Skin epidermis (tissue), 12 donors: ENCODE measurements around the gene NFIC.
"Not testable (repeated sequence)": the region's sequence is repeated elsewhere in the genome, so short reads cannot be mapped to it uniquely, and the experiment has no call there.

Experiments used
- H3K27ac ChIP-seq, 21 experiments: fragments of 200-600 bp; sonication (generic) in 11 of 21; one replicate each; pipeline ENCODE4 v1.5.0; 2020; ENCODE audit warnings: mild to moderate bottlenecking in 3 of 21, inconsistent platforms in 2 of 21, moderate library complexity in 2 of 21
- H3K4me3 ChIP-seq, 7 experiments: fragments of 200-600 bp; sonication (generic) in 2 of 7; one replicate each; pipeline ENCODE4 v1.5.0; 2020; ENCODE audit warnings: inconsistent platforms in 2 of 7, mild to moderate bottlenecking in 2 of 7, moderate library complexity in 1 of 7

The NFIC gene

DNA sequence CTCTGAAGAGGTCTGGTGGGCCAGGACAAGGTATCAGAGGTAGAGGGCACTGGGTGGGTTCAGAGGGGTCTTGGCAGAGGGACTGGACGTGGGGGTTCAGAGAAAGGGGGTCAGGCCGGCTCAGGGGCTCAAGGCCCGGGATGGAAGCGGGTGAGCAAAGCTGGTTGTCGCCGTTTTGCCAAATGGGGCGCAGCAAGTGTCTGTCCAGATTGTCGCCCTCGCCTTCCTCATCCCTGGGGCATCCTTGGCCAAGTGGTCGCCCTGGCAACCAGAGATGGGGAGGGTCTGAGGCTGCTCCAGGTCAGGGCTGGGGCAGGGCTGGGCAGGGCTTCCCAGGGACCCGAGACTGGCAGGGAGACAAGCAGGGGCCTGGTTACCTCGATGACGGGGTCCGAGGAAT is 127.3 kb downstream of the NFIC start:
- Histone ChIP-seq H3K4me3 (no peak overlapping the region), H3K27ac (no peak overlapping the region)

DNA sequence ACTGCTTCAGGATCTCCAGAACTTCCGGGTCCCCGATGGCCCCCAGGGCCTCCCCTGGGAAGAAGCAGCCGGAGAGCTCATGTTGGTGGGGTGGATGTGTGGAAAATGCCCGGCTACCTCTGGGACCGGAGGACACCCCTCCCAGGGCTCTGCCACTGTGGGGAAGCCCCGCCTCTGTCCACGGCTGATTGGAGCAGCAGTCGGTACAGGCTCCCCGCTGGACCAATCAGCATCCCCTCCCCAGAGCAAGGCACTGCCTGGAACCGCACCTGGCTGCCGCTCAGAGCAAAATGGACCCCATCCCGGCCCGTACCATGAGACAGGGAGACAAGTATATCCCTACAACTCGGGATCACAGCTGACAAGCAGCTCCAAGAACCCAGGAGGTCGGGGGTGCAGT is 127.7 kb downstream of the NFIC start:
- Histone ChIP-seq H3K4me3 (no peak overlapping the region), H3K27ac (no peak overlapping the region)

DNA sequence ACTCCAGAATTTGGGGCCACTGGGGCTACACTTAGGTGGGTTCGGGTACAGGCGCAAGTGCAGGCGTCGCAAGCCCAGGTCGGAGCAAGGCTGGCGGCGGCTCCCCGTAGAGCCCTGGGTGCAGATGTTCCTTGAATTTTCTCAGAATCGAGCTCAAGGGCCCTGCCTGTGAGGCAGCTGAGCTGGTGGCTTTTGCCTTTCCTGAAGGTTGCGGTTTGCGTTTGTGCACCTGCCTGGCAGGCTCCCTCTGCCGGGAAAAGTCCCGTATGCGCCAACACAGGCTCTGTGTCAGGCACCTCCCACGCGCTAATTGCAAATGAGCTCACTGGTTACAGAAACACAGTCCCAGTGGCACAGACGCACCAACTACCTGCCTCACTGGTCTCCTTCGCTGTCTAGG is 128.2 kb downstream of the NFIC start:
- no peak overlapping the region for H3K27ac ChIP-seq
- no peak overlapping the region for H3K4me3 ChIP-seq

DNA sequence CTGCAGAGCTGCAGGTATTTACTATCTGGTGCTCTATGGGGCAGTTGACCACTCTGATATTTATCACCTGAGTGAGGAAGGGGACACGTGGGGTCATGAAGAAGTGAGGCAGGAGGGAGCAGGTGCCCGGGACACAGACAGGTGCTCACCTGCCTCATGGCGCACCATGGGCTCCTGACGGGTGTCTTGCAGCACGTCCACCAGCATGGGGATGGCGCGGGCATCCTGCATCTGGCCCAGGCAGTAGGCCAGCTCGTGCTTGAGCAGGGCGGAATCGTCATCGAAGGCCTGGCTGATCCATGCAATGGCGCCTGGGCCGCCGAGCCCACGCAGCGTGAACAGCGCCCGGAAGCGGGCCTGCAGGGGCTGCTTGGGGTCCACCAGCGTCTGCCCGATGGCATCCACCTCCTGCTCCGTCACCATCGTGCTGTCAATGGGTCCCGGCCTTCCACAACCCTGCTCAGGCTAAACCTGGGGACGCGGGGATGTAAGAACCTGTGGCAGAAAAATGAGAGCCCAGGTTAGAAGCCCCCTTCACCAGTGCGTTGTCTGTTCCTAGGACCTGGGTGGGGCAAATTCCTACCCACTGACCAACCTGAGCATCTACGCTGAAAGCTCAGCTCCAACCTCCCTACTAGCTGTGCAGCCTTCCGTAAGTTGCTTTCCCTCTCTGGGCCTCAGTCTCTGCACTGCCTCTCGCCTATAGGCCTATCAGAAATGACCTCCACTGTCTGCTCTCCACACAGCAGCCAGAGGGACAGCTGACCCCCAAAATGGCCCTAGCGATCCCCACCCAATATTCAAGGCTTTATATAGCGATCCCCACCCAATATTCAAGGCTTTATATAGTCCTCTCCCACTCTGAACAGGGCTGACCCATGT is 130.2 kb downstream of the NFIC start:
- H3K4me3 ChIP-seq: no peak overlapping the region
- H3K27ac ChIP-seq: no peak overlapping the region

DNA sequence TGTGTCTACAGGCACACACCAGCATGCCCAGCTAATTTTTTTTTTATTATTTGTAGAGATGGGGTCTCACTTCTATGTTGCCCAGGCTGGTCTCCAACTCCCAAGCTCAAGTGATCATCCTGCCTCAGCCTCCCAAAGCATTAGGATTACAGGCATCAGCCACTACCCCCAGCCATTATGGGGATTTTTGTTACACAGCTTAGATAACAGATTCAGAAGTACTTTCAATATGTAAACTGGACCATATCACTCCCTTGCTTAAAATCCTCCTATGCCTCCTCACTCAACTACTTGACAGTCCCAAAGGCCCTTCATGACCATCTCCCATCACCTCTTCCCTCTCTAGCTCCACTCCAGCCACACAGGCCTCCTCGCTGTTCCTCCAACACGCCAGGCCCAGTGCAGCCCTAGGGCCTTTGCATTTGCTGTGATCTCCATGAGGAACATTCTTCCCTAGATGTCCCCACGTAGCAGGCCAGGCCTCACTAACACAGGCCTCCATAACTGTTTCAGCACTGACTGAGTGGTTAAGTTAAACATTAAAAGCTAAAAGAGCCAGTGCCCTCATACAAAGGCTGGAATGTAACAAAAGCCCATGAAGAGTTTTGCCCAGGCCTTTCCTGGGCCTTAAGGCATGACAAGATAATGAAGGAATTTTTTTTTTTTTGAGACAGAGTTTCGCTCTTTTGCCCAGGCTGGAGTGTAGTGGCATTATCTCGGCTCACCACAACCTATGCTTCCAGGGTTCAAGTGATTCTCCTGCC is 131.6 kb downstream of the NFIC start:
- H3K27ac ChIP-seq: no peak overlapping the region

DNA sequence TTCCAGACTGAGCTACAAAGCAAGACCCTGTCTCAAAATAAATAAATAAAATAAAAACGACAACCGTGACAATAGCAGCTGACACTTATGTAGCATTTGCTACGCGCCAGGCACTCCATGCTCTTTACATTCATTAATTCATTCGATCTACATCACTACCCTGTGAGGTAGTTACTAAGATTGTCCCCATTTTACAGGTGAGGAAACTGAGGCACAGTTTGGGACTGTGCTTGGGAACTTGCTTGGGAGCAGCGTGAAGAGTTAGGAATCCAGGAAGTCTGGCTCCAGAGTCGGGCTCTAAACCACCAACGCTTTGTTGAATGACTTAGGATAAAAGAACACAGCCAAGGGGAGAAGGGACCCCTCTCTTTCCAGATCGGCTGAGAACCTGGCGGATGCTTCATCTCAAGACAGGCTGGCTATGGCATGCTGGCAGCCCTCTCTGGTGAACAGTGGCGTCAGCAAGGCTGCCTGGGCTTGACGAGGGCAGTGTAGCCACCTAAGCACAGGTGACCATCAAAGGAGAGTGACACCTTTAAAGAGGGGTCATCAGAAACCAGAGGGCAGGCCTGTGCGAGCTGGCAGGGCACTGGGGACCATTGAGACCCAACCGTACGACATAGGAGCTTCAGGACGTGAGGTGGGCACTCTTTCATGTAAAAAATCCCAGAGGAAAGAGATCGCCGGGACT is 133.5 kb downstream of the NFIC start:
- Histone ChIP-seq H3K4me3 (peak overlapping the region; percentile 77 to 99 (median 89)), H3K27ac (peak overlapping the region; percentile 88 to 100 (median 98))

More for the DNA sequence above, 131.6 kb downstream of the NFIC start:
- no peak overlapping the region for H3K4me3 ChIP-seq

DNA sequence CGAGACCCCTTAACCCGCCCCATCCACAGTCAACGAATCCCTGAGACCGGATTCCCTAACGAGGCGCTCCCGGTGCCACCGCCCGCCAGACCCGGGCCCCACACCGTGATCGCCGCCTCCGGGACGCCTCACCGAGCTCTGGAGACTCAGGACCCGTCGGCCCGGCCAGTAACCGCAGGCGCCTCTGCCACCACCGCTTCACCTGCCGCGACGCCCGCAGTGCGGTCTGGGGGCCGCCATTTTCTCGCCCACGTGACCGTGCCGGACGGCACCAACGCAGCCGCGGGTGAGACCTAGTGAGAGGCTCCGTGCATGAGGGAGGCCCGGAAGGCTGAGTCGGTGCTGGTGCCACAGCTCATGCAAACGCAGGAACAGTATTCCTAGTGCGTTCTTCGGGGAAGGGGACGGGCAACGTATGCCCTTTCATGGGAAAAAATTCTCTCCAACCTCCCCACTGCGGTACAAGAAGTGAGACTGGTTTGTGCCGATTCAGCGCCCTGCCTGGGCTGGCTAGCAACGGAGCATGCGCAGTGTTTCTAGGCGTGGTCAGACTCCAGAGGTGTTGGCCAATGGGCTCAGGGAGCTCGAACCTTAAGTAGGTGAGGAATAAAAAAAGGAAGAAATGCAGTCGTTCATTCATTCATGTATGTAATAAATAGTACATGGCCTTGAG is 134.2 kb downstream of the NFIC start, which contains the start of gene DOHH:
DOHH (minus strand) TSS at position 246 of the 673 bp plus-strand sequence. CDS start 3,860 bp downstream, outside the sequence.
- H3K27ac ChIP-seq: peak within 1 kb of the TSS; percentile 88 to 100 (median 98)
- peak within 1 kb of the TSS; percentile 77 to 99 (median 89) for H3K4me3 ChIP-seq

DNA sequence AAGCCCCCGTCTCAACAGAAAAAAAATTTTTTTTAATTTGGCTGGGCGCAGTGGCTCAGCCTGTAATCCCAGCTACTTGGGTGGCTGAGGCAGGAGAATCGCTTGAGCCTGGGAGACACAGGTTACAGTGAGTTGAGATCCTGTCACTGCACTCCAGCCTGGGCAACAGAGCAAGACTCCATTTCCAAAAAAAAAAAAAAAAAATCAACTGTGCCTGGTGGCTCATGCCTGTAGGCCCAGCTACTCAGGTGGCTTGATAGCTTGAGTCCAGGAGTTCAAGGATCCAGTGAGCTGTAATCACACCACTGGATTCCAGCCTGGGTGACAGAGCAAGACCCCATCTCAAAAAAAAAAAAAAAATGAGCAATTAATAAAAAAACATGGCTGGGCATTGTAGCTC is 135.4 kb downstream of the NFIC start:
- no peak overlapping the region for H3K4me3 ChIP-seq
- H3K27ac ChIP-seq: no peak overlapping the region

DNA sequence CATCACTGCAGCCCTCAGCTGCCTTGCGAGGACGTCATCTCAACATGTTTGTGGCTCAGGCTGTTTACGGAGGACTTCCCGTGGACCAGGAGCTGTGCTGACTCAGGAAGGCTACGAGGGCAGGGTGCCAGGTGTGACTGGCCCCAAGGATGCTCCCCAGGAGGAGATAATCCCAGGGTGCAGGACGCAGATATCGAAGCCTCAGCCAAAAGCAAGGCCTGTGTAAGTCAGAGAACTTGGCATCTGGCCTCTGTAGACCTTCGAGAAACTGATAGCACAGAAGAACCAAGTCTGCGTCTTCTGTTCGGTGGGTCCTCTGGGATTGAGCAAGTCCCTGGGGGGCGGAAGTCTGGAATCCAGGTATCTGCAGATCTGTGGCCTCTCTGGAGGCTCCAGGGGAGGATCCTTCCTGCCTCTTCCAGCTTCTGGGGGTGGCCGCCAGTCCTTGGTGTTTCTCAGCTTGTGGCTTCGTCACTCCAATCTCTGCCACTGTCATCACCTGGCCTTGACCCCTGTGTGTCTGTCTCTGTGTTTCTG is 136.7 kb downstream of the NFIC start:
- H3K4me3 ChIP-seq: no peak overlapping the region
- H3K27ac ChIP-seq: no peak overlapping the region

DNA sequence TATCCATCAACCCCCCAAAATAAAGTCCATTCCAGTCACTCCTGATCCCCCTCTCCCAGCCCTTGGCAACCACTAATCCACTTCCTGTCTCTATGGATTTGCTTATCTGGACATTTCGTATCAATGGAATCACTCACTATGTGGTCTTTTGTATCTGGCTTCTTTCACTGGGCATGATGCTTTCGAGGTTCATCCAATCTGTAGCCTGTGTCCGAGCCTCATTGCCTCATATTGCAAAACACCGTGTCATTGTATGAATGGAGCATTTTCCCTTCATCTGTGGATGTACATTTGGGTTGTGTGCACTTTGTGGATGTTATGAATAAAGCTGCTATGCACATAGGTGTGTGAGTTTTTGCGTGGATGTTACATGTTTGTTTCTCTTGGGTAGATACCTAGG is 138.4 kb downstream of the NFIC start:
- peak overlapping the region in 8 of 21 experiments; percentile 80 to 98 (median 96) for H3K27ac ChIP-seq

DNA sequence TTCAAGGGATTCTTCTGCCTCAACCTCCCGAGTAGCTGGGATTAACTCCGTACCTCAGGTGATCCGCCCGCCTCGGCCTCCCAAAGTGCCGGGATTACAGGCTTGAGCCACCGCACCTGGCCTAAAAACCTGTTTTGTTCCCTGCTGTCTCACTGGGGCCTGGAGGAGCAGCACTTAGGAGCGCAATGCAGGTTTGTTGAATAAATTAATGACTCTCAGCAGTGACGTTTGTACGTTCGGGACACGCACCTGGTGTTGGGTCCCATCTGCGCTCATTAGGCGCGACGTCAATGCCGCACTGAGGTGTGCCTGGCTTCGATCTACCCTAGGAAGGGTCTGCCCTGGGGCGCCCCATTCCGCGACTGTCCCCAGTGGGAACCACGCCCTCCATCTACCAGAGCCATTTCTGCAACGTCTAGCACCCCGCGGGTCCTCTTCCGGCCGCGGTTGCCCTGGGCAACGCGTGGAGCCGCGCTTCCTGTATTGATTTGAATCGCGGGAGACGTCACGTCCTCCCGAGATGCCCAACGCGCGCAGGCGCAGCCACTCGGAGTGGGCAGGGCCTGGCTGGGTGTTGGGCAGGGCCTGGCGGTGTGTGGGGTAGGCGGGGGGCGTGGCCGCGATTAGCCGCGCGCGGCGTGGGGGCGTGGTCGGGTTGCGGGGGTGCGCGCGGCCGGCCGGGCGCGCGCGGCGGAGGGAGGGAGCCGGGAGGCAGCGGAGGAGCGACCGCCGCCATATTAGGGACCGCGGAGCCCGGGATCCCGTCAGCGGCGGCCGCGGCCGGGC is 139.4 kb downstream of the NFIC start, which contains the start of gene FZR1:
FZR1 (plus strand) TSS at position 714 of the 786 bp plus-strand sequence. CDS start 16,679 bp downstream, outside the sequence.
- Histone ChIP-seq H3K27ac (peak within 1 kb of the TSS; percentile 85 to 99 (median 96)), H3K4me3 (peak within 1 kb of the TSS; percentile 78 to 100 (median 99))

More for the DNA sequence above, 138.4 kb downstream of the NFIC start:
- no peak overlapping the region for H3K4me3 ChIP-seq

DNA sequence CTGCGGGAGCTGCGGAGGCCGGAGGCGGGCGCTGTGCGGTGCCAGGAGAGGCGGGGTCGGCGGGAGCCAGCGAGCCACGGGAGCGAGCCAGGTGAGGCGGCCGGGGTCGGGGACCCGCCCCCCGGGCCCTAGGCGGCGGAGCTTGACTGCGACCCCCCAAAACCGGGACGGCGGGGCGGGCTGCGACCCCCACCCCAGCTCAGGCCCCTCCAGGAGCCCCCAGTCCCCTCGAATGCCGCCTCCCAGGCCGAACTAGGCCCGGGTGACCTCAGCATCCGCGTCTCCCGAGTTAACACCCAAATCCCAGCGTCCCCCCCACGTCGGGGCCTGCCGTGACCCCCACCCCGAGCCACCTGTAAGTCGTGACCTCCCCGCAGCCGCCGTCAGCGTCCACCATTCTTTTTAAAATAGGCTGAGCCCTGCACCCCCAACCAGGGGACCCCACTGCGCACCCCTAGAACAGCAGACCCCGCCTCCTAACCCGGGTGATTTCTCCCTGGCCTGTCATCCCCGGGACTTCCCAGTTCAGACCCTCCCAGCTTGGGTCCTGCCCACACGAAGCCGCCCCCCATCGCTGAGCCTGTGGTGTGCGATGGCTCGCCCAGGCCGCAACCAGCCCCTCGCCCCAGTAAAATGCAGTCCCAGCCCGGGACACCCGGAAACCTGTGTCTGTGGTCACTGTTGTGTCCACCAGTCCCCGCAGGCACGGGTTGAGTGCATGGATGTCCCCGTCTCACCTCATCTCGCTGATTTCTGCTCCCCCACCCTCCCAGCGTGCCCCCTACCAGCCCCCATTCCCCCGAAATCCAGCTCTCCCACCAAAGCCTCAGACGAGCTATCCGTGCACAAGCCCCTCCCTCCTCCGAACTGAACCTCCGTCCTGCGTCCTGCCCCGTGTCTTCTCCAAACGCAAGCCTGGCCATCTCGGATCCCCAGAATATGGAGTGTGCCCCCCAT is 140.3 kb downstream of the NFIC start:
- Histone ChIP-seq H3K4me3 (peak overlapping the region; percentile 78 to 100 (median 99)), H3K27ac (peak overlapping the region; percentile 84 to 99 (median 96))

DNA sequence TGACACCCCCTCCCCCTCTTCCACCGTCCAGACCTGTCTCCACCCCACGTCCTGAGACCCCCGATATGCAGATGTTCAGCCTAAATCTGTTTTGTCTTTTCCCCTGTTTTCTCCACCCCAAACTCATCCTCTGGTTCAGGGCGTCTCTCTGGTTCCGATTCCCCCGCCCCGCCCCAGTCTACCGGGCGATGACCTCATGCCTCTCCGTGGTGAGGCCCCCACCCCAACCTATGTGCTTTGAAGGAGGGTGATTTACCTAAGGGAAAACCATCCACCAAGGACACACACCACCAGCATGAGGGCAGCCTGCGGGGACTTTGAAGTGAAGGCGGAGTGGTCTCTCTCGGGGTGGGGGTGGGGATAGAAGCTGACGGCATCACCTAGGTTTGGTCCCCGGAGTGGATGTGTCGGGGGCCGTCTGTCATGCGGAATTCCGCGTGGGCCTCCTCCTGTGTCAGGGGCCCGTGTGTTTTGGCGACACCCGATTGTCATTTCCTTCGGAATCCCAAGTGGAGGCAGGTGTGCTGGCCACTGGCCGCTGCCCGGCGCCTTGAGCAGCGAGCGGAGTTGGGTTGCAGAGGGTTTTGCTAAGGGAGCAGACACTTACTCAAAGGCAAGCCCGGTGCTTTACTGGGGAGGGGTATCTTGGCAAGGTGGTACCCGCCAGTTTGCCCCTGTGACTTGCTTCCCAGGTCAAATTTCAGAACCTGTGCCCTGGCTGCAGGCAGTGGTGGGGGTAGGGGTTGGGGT is 141.2 kb downstream of the NFIC start:
- Histone ChIP-seq H3K4me3 (peak overlapping the region; percentile 78 to 100 (median 99)), H3K27ac (peak overlapping the region in 20 of 21 experiments; percentile 84 to 99 (median 96))

DNA sequence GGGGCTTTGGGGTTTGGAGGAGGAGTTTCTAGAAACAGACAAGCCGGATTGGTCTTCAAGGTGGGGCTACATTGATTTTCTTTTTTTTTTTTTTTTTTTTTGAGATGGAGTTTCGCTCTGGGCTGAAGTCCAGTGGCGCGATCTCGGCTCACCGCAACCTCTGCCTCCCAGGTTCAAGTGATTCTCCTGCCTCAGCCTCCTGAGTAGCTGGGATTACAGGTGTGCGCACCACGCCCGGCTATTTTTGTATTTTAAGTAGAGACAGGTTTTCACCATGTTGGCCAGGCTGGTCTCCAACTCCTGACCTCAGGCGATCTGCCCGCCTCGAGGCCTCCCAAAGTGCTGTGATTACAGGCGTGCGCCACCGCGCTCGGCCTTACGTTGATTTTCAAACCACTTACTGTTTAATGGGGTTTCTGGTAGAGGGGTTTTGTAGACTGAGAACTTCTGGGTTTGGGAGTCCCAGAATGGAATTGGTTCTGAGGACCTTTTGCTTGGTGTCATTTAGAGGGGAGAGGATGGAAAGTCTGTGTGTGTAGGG is 141.8 kb downstream of the NFIC start:
- peak overlapping the region in 3 of 21 experiments; percentile 28 to 98 (median 48) for H3K27ac ChIP-seq
- not testable (repeated sequence) for H3K4me3 ChIP-seq

DNA sequence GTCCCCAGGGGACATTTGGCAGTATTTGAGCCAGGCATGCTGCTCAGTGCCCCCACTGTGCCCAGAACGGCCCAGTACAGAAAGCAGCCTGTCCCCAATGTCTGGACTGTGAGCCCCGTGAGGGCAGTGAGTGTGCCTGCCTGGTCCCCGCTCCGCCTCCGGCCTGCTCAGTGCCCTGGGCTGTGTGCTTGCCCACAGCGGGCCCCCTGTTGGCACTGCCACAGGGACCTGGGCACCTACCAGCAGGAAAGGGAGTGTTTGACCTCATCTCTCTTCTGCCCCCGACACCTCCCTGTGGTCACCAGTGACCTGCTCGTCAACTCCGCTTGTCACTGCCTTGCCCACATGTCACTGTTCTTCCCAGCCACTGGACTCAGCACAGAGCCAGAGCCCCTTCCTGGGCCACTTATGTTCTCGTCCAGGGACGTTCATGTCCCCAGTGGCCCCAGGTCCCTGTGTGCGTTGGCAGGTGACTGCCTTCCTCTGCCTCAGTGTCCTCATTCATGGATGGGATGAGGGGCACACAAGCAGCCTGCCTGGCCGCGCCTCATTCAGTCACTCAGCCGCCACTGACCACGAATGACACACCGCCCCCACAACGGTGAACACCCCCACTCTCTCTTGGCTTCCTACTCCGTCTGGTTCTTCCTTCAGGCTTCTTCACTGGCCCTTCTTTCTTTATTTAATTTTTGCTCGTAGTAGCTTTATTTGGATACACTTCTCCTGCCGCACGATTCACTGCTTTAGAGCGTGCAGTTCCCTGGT is 142.6 kb downstream of the NFIC start:
- Histone ChIP-seq H3K4me3 (no peak overlapping the region), H3K27ac (peak overlapping the region in 3 of 21 experiments; percentile 28 to 54 (median 48))
